ENCODE measurements around the gene NRG2. TPM values are rescaled to one million over a fixed set of nuclear protein-coding genes. Genes with fewer than 3 reads are reported as not detected.

NRG2 gene
- total RNA-seq, 1 experiment from 2014 or later: 0.91 TPM

DNA sequence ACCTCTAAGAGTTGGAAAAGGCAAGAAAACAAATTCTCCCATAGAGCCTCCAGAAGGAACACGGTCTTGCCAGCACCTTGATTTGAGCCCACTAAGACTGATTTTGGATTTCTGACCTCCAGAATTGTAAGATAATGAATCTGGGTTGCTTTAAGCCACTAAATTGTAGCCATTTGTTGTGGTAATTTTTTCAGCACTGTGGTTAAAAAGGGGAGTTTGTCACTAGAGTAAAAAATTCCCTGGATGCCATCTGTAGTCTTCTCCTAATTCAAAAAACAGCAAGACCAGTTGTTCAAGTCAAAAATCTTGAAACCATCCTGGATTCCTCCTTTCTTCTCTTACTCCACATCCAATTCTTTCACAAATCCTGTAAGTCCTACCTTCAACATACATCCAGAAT is 39.6 kb downstream of the NRG2 start (continued):
- TF ChIP-seq ZNF274 (IDR thresholded peaks at IDR 0.05; ENCODE audit: low read depth, low read length) (no peak), POLR2A (IDR thresholded peaks at IDR 0.05; ENCODE audit: borderline replicate concordance, extremely low read depth, insufficient read depth, insufficient read length) (no peak), POLR2AphosphoS5 (IDR thresholded peaks at IDR 0.05; ENCODE audit: low read depth, low read length) (no peak), SIN3A (IDR thresholded peaks at IDR 0.05; ENCODE audit: low read depth) (no peak)

DNA sequence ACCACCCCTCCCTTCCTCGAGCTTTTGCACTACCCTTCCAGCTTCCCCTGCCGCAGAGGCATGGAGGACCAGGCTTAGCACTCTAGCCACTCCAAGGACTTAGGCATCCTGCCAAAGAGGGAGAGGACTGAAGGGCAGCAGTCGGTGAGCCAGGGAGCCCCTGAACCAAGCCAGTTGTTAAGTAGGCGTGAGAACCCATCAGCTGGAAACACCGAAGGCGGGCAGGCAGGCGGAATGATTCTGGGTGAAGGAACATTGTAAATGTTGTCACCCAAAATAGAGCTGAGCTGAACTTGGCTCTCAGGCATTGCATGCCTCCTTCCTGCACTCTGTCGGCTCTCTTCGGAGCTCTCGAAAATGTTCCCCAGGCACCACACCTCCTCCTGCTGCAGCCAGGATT is 42.8 kb downstream of the NRG2 start:
- H3K4me1 ChIP-seq (ENCODE audit: control insufficient read depth in 1 of 2, insufficient read depth in 2 of 2, low read length in 2 of 2): no peaks in the 10 kb centered on the region
- CTCF ChIA-PET: no interaction called here
- no TSS peak for BruUV-seq (replicated peaks)
- H3K4me2 ChIP-seq (ENCODE audit: low read length): no peak overlapping the region
- no peak overlapping the region for H3K4me3 ChIP-seq (replicated peaks in 1 of 2; ENCODE audit: low read depth in 1 of 2, low read length in 2 of 2)
- TF ChIP-seq CBX3 (IDR thresholded peaks at IDR 0.05; ENCODE audit: low read depth) (no peak), RAD21 (IDR thresholded peaks at IDR 0.05; ENCODE audit: low read depth) (no peak), ZNF274 (IDR thresholded peaks at IDR 0.05; ENCODE audit: low read depth, low read length) (no peak), POLR2AphosphoS5 (IDR thresholded peaks at IDR 0.05; ENCODE audit: low read depth, low read length) (no peak), SRF (IDR thresholded peaks at IDR 0.05; ENCODE audit: low read depth) (no peak), ZFX (IDR thresholded peaks at IDR 0.05) (no peak), FOSL1 (IDR thresholded peaks at IDR 0.05; ENCODE audit: low read depth) (no peak), ELF1 (IDR thresholded peaks at IDR 0.05; ENCODE audit: borderline replicate concordance, low read depth) (no peak), YY1 (IDR thresholded peaks at IDR 0.05; ENCODE audit: extremely low read depth, insufficient replicate concordance, low read depth, low read length) (no peak)
- TF ChIP-seq, protein P1, sequence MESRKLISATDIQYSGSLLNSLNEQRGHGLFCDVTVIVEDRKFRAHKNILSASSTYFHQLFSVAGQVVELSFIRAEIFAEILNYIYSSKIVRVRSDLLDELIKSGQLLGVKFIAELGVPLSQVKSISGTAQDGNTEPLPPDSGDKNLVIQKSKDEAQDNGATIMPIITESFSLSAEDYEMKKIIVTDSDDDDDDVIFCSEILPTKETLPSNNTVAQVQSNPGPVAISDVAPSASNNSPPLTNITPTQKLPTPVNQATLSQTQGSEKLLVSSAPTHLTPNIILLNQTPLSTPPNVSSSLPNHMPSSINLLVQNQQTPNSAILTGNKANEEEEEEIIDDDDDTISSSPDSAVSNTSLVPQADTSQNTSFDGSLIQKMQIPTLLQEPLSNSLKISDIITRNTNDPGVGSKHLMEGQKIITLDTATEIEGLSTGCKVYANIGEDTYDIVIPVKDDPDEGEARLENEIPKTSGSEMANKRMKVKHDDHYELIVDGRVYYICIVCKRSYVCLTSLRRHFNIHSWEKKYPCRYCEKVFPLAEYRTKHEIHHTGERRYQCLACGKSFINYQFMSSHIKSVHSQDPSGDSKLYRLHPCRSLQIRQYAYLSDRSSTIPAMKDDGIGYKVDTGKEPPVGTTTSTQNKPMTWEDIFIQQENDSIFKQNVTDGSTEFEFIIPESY (IDR thresholded peaks at IDR 0.05; ENCODE audit: extremely low read depth, insufficient replicate concordance, low read length): no peak
- H3K9ac ChIP-seq (ENCODE audit: low read length): no peak overlapping the region
- no peaks in the 10 kb centered on the region for H3K9me3 ChIP-seq (ENCODE audit: control insufficient read depth in 1 of 2, insufficient read depth in 1 of 2, low read depth in 1 of 2, low read length in 2 of 2)
- peaks cover 27% of the 10 kb centered on the region for H3K27me3 ChIP-seq (ENCODE audit: insufficient read depth, low read length)
- RAD21 ChIA-PET (ENCODE audit: low non-redundant PET in 1 of 2, low total read pairs in 2 of 2, uncharacterized antibody in 2 of 2, unreplicated experiment in 2 of 2): no interaction called here
- no peak overlapping the region for H2AFZ ChIP-seq (ENCODE audit: low read depth, low read length, poor library complexity, severe bottlenecking)
- no peak for DNase-seq (ENCODE audit: low read depth, low spot score)
- H4K20me1 ChIP-seq (ENCODE audit: insufficient read depth): no peaks in the 10 kb centered on the region
- H3K27ac ChIP-seq (ENCODE audit: low read depth, low read length): no peak overlapping the region
- no peaks in the 10 kb centered on the region for H3K36me3 ChIP-seq (ENCODE audit: control insufficient read depth in 1 of 2, insufficient read depth in 2 of 2, low read length in 2 of 2)
- H3K9me2 ChIP-seq (ENCODE audit: insufficient read depth): no peaks in the 10 kb centered on the region
- intact Hi-C loops (cut with micrococcal nuclease): no loop called here
- ATAC-seq: no peak
- H3K79me2 ChIP-seq (ENCODE audit: insufficient read depth, low read length): no peaks in the 10 kb centered on the region
- POLR2A ChIA-PET: no interaction called here
